GDM1 (cell line): ENCODE results near the gene MICAL3.
"Not testable (repeated sequence)": the region's sequence is repeated elsewhere in the genome, so short reads cannot be mapped to it uniquely, and the experiment has no call there.

Source experiments
- DNase-seq: peaks from one replicate; lab custom pipeline; 2025; lab: John Stamatoyannopoulos, UW

Gene MICAL3

DNA sequence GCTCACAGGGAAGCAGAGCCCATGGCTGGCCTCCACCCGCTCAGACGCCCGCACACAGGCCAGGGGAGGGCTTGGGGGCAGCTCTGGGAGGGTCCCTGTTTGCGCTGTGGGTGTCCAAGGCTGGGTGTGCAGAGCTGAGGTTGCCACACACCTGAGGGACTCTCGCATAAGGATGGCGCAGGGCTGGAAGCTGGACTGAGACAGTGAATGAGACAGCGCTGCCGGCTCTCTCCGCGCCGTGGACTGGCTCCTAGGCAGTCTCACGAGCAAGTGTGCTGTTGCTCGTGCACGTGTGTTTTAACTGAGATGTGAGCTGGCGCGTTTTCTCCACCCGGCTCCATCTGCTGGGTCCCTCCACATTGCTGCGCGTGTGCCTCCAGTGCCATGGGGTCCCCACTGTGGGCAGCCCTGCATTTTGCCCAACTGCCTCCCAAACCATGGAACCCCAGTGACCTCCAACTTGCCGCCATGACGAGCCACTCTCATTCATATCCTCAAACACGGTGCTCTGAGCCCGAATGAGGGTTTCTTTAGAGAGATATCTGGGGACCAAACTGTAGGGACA, 245.9 kb downstream of the MICAL3 start:
- DNase-seq, result no peak

DNA sequence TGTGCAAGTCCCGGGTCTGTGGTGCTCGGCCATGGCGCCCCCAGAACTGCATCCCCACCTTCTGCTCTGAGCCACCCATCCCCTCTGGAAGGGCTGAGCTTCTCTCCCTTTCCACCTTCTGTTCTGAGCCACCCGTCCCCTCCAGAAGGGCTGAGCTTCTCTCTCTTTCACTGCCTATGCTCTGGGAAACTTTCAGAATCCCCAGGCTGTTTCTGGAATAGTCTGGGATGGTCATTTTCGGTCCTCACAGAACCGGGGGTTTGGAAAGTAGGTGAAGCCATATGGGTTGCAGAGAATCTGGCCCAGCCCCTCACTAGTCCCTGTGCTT, 246.7 kb downstream of the MICAL3 start:
- DNase-seq, result no peak

DNA sequence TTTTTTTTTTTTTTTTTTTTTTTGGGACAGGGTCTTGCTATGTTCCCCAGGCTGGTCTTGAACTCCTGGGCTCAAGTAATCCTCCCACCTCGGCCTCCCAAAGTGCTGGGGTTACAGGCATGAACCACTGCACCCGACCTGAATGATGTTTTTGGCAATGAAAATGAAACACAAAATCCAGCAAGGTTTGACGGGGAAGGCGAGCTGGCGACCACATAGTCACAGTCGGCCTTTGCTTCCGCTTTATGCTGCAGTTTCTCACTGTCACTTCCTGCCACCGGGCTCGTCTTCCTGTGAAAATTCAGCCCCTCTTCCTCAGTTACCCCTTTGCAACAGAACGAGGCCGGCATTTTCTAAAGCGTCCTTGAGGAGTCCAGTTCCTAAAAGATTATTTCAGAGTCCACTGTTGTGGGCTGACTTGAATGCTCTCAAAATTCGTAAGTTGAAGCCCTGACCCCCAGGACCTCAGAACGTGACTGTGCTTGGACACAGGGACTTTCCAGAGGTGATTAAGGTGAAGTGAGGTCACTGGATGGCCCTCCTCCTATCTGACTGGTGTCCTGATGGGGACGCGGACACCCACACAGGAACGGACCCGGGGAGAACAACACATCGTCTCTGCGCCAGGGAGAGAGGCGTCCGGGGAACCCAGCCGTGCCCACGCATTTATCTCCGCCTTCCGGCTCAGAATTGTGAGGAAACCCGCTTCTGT, 247.2 kb downstream of the MICAL3 start:
- peak; percentile 68 for DNase-seq

DNA sequence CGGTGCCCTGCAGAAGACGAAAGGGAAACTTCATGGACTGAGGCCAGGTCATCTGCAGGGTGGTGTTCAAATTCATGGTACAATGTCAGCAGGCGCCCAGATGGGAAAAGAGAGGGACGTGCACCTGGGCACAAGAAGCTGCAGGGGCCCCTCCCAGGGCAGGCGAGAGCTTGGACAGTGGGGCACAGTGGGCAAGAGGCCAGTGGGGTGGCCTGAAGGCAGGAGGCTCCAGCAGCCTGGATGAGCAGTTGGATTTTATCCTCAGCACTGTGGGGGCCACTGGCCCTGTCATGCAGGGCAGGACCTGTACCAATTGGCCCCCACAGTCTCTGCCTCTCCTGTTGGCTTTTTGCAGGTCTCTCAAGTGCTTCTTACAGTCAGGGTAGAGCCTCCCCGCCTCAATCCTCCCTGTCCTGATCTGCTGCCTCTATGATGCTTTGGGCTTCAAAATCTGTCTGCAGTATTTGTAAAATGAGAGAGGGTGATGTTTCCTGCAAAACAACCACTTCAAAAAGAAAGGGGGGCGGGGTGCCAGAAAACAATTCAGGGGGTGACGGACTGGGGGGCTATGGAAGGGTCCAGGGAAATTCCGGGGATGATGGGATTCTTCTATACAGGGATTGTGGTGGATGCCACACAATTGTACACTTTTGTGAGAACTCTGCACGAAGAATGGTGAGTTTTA, 248.4 kb downstream of the MICAL3 start:
- no peak for DNase-seq

DNA sequence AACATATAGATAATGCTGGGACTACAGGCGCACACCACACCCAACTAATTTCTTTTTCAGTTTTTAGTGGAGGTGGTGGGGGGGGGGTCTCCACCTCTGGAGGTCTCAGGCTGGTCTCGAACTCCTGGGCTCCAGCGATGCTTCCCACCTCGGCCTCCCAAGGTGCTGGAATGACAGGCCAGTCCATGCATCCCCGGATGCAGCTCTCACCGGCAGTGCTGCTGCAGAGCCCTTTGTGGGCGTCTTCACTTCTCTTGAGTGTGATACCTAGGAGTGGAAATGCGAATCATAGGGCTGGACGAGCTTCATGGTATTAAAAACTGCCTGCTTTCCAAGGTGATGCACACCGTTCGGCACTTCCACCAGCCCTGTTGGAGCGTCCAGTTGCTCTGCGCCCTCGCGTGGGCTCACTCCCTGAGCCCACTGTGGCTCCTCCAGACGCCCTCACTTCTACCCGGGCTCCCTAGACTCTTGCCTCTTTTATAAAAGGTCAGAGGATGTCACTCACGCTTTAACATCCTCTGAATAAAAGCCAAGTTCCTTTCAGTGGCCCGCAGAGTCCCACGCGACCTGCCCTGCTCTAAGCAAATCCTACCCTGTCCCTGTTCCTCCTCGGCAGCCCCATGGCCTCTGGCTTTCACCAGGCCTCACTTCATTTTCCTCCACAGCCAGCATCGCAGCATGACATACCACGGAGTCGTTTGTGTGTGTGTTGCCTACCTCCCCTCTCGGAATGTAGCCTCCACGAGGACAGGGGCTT, 249.3 kb downstream of the MICAL3 start:
- no peak for DNase-seq

DNA sequence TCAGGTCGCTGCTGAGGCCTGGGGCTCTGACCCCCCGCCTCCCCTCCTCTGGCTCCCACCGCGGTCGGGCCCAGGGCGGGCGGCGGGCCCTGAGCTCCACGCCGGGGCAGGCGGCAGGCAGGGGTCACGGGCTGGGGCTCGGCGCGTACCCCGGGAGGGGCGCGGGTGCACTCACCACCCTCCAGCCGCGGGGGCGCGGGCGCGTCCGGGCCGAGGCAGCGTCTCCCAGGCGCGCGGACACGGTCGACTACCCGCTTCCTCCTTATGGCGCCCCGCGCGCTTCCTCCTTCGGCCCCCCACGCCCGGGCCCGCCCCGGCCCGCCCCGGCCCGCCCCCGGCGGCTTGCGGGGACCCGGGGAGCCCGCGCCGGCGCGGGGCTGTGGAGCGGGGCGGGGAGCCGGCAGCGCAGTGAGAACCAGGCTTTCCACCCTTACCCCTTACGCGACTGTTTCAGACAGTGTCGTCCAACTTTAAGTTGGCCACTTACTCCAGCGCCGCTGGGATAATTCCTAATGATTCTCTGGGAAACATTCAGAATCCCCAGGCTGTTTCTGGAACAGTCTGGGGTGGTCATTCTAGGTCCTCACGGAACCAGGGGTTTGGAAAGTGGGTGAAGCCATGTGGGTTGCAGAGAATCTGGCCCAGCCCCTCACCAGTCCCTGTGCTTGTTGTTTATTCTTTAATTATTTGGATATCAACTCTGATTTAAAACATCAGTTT, 250.0 kb downstream of the MICAL3 start, which contains the start of gene BID:
BID (minus strand) TSS at position 264 of the 720 bp plus-strand sequence. CDS start 24,353 bp downstream, outside the sequence.
- peak; percentile 49 for DNase-seq

DNA sequence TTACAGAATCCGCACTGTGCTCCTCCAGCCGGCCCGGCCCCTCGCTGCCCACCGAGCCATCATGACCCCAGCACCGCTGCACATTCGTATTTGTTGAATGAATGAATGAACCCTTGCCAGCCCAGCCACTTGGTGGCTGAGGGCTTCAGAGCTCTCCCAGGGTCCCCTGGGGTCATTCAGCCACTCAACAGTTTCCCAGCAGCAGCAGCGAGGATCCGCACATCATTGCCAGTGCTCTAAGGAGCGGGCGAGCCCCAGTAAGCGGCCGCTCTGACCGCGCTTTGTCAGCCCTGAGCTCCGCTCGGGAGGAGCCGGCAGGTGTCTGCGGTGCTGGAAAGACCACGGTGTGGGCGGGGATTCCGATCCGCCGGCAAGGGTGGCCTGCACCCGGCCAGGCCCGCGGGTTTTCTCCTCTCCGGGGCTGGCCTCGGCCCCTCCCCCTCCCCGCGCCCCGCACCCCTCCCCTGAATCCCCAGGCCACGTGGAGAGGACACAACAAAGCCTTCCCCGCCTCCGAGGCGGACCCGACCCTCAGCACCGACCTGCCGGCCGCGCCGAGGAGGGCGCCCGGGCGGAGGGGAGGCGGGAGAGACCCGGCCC, 250.7 kb downstream of the MICAL3 start:
- DNase-seq, result no peak

DNA sequence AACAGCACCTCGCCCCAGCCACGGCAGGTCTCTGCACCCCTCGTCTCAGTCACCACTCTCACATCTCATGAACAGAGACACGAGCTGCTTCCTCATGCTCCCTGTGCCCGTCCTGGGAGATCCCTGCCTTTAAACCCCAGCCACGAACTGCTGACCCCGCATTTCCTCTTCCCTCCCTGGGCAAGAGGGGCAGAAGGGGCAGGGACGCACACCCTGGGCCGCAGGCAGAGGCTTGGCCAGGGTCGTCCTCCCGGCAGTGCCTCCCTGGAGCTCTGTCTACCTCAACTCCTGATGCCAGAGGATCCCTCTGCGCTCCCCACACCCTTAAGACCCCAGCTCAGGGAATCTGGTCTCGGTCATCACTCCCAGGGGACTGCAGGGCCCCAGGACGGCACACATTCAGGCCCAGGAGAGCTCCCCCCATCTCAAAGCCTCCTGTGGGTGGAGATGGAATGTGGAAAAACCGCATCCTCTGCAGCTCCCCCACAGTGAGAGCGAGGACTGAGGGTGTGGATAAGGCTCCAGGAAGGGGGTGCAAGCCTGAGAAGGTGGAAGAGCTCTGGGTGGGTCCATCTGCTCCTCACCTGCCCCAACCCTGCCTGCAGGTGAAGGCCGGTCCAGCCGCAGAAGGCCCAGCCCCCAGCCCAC, 251.3 kb downstream of the MICAL3 start:
- DNase-seq, result no peak

DNA sequence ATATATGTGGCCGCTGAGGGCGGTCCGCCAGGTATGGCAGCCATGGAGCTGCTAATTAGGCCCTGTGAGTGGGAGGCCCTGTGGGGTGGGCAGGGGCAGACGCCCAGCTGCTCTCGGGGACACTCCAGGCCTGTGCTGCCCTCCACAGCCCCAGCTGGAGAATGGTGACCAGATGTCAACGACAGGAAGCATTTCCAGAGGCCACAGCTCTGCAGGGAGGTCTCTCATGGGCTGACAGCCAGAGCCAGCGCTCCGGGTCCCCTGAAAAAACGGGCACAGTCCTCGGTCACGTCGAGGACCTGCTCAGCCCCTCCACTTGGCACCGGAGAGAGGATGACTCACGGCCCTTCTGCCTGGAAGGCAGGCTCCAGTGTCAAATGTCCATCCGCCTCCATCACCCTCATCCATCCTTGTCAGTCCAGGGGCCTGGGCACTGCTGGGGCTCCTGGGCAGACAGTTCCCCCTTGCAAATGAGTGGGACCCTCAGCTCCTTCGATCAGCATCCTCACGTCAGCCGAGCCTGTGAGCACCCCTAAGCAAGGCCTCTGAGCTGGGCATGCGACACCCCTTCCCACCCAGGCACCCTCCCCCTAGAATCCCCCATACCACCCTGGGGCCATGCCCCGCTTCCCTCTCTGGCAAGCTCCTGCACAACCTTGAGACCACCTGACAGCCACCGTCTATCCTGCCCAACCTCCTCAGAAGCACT, 252.0 kb downstream of the MICAL3 start:
- no peak for DNase-seq

DNA sequence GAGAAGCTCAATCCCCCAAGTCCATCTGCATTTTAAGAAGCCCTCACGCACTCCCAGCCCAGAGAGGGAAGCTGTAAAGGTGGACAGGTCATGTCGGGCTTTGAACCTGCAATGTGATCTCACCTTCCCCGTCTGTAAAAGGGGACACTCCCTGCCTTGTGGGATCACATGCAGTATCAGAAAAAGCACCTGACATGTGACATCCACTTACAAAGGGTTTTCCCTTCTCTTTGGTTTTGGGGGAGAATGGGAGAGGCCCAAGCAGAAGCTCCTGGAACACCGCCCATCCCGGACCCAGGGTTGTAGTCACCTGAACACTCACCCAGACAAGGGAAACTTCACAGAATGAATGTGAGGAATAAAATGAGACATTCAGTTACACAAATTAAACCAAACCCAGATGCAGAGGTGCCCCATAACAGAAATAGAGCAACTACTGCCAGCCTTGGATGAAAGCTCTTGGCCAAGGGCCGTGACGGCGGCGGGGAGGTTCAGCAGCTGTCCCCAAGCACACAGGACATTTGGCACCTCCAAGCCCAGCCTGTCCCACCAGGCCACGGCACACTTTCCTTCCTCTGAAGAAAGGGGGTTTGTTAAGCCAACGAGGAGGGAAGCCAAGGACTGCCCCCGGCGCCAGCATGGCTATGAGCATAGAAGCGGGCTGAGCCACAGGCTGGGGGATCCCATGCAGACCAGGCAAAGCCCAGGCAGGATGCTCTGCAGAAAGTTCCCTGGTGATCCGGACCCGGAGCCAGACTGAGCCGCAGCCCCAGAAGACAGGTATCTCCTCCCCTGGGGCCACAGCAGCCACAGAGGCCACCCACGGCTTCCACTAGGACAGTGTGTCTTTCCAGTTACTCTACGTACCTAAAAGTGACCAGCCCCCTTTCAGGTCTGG, 253.9 kb downstream of the MICAL3 start:
- DNase-seq, result no peak

DNA sequence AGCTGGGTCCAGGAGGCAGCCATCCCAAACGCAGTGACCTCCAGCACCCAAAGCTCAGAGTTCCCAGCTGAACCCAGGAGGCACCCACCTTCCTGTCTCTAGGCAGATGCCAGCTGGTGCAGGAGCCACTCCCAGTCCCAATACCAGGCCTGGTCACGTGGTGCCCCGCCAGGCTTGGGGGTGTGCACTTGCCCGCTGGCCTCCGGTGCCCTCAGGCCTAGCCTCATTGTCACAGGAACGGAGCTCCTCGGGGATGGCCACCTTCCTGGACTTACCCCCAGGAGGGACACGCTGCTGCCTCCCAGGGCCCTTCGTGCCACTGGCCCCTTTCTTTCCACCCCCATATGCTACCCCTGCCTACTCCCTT, 254.7 kb downstream of the MICAL3 start:
- DNase-seq, result no peak

DNA sequence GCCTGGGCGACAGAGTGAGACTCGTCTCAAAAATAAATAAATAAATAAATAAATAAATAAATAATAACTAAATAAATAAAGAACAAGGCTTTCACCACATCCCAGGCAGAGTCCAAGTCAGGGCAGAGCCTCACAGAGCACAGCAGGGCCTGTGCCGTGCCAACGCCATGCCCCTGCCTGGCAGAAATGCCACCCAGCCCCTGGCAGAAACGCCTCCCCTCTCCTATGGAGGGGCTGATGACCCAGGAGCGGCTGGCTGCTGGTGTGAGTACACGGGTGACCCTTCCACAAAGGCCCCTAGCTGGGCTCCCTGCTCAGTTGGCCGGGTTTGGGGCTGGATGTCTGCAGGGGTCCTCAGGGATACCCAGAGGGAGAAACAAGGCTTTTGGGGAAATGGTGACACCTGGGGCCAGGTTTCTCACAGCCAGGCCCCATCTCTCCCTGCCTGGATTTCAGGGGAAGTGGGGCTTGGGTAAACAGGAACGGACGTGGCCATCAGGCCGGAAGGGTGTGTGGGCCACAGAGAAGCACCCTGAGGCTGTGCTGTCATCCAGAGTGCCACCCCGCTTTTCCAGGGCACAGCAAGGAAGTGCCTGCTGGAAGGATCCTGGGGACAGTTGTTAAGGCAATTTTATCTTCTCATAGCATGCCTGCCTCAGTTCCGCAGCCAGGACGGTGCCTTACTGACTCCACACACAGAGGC, 255.2 kb downstream of the MICAL3 start:
- DNase-seq, result no peak

DNA sequence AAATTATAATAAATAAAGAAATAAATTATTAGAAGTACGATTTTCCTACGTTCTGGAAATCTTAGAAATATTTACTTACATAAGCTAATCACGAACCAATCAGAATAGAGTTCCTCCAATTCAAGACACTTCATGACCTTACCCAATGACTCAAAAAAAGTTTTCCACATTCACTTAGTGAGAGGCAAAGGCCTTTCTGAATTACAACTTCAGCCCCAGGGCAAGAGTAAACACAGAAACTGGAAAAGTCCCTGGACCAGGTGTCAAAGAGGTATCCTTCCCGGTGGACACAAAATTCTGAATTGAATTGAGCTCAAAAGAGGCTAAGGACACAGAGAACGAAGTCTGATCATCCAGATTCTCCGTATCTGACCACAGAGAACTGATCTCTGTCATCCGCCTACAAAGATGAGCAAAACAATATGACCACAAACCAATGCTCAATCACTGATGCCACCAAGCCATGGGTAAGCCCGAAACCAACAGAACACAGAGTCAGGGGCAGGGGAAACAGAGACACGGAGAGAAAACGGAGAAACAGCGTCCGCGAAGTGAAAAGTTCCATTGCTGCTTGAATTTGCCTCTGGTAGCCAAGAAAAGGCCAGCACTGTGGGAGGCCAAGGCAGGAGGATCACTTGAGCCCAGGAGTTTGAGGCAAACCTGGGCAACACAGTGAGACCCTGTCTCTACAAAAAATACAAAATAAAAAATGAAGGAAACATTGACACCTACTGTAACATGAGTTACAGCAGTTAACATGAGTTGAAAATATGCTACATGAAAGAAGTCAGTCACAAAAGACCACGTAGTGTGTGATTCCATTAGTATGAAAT, 256.9 kb downstream of the MICAL3 start:
- no peak for DNase-seq

DNA sequence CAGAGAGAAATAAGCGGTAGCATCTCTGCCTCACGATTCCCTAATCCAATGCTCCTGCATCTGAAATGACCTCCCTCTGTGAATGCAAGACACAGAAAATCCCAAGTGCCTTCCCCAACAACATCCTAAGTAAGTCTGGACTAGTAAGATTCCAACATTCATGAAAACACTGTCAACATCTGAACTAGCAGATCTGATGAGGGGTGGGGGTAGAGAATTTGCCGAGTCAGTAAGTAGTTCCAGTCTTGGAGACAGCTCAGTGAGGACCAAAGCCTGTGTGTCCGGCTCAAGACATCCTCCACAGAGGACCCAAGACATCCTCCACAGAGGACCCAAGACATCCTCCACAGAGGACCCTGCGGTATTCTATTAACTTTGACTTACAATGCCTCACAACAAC, 259.5 kb downstream of the MICAL3 start:
- DNase-seq, result not testable (repeated sequence)

DNA sequence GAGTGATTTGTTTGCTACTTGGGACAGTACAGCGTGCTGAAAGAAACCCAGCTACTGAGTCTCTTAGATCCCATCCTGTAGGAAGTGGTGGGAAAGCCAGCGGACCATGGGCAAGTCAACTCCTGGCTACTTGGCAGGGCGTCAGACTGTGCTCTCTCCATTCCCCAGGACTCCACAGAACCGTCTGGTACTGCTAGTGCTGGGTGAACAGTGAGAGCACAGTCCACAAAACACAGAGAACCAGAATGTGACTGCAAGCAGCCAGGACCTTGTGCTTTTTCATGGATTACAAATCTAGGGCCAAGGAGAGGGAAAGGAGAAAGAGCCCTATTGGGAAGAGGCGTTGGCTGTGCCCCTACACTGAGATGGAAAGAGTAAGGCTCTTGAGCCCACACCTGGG, 260.3 kb downstream of the MICAL3 start:
- no peak for DNase-seq

DNA sequence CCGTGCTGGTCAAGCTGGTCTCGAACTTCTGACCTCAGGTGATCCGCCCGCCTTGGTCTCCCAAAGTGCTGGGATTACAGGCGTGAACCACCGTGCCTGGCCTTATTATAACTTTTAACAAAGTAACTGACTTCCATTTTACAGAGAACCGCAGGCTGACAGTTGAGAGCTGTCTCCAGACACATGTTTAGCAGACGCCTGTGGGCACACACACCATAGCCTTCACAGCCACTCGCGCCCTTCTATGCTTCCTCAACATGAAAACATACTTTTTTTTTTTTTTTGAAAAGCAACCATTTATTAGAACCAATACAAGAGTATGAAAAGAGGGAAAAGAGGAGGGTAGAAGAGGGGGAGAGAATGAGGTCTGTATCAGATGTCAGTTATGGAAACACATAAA, 260.9 kb downstream of the MICAL3 start:
- DNase-seq, result not testable (repeated sequence)

DNA sequence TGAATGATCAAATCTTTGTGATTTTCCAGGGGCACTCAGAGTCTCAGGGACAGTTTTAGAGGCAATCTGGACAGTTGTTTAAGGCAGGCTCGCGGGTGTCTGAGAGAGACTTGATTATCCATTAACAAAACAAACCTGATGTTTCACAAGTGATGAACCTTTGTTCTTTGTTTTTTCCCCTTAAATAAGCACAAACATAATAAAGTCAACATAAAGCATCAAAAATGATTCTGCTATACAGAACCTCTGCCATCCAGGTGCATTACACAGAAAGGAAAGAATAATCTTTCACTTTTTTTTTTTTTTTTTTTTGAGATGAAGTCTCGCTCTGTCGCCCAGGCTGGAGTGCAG, 263.2 kb downstream of the MICAL3 start:
- no peak for DNase-seq
